PC-3 (cell line): Measurements from ENCODE around the gene VIPAS39. TPM values are rescaled to one million over a fixed set of nuclear protein-coding genes. Genes with fewer than 3 reads are reported as not detected.

Experiments
- ATAC-seq: fragments of 200-7000 bp; cut with Tn5 transposase; 2 replicates; pipeline ENCODE4 v1.9.1; 2020; ENCODE audit warnings: mild to moderate bottlenecking, moderate library complexity
- BruUV-seq: library from RNA; stranded (reverse); fragments of 400-500 nt; replicated peaks from 2 replicates; lab custom pipeline; 2021; lab: Mats Ljungman, UMichigan
- CTCF ChIA-PET: fragments of 300-600 bp; sonication (Branson Sonifier 250); formaldehyde crosslinking; loops from one replicate; lab custom pipeline; 2022; ENCODE audit warnings: antibody characterized with exemption; lab: Charles Lee
- POLR2A ChIA-PET: fragments of 300-600 bp; sonication (Branson Sonifier 250); formaldehyde crosslinking; loops from one replicate; lab custom pipeline; 2022; ENCODE audit warnings: antibody characterized with exemption; ENCODE audit not compliant: unreplicated experiment; lab: Charles Lee
- DNase-seq: peaks from one replicate; pipeline ENCODE4 v3.0.0-alpha.2; 2015
- H2AFZ ChIP-seq: fragments of 300-600 bp; sonication (generic); 2 replicates; pipeline ENCODE4 v1.6.0; 2016; ENCODE audit warnings: antibody characterized with exemption, low read length
- H3F3A ChIP-seq: fragments of 300-600 bp; sonication (generic); one replicate; pipeline ENCODE4 v1.6.0; 2017; ENCODE audit warnings: antibody characterized with exemption, low read length, control low read depth, mild to moderate bottlenecking; ENCODE audit not compliant: unreplicated experiment
- H3K27ac ChIP-seq: fragments of 300-600 bp; sonication (generic); 2 replicates; pipeline ENCODE4 v1.5.1; 2016; ENCODE audit warnings: mild to moderate bottlenecking, low read length
- H3K27me3 ChIP-seq: fragments of 300-600 bp; sonication (generic); 2 replicates; pipeline ENCODE4 v1.6.1; 2016; ENCODE audit warnings: low read length, mixed read lengths
- H3K36me3 ChIP-seq: fragments of 300-600 bp; sonication (generic); 2 replicates; pipeline ENCODE4 v1.6.1; 2016; ENCODE audit warnings: low read depth, mixed run types, low read length, mixed read lengths
- H3K4me1 ChIP-seq: fragments of 300-600 bp; sonication (generic); 2 replicates; pipeline ENCODE4 v1.5.1; 2016; ENCODE audit warnings: low read length; ENCODE audit not compliant: insufficient read depth
- H3K4me2 ChIP-seq: fragments of 300-600 bp; sonication (generic); 2 replicates; pipeline ENCODE4 v1.6.0; 2016; ENCODE audit warnings: low read length
- H3K4me3 ChIP-seq: fragments of 300-600 bp; sonication (generic); 2 replicates; pipeline ENCODE4 v1.5.1; 2016; ENCODE audit warnings: mild to moderate bottlenecking, low read length, mixed read lengths
- H3K79me2 ChIP-seq: fragments of 300-600 bp; sonication (generic); 2 replicates; pipeline ENCODE4 v1.6.1; 2017; ENCODE audit warnings: low read length, mixed read lengths
- H3K9ac ChIP-seq: fragments of 300-600 bp; sonication (generic); 2 replicates; pipeline ENCODE4 v1.6.0; 2016; ENCODE audit warnings: mild to moderate bottlenecking, low read length
- H3K9me2 ChIP-seq: fragments of 300-600 bp; sonication (generic); replicated peaks from 2 replicates; pipeline ENCODE4 v1.6.1; 2016; ENCODE audit warnings: mixed run types, low read length, mixed read lengths
- H3K9me3 ChIP-seq: fragments of 300-600 bp; sonication (generic); 2 replicates; pipeline ENCODE4 v1.6.1; 2016; ENCODE audit warnings: low read length, mixed read lengths
- H4K20me1 ChIP-seq: fragments of 300-600 bp; sonication (generic); 2 replicates; pipeline ENCODE4 v1.6.1; 2016; ENCODE audit warnings: low read length, mixed read lengths
- EZH2 ChIP-seq: fragments of 300-600 bp; sonication (generic); IDR thresholded peaks from one replicate; pipeline ENCODE4 v1.6.1; 2017; ENCODE audit warnings: antibody characterized with exemption, mild to moderate bottlenecking, low read length; ENCODE audit not compliant: unreplicated experiment
- EZH2phosphoT487 ChIP-seq: fragments of 300-600 bp; sonication (generic); IDR thresholded peaks from 2 replicates; pipeline ENCODE4 v1.6.1; 2018; ENCODE audit warnings: mild to moderate bottlenecking, antibody characterized with exemption, low read length, borderline replicate concordance
- intact Hi-C: fragments of 100-400 bp; cut with micrococcal nuclease; formaldehyde crosslinking; loops from 2 replicates; pipeline ENCODE4 v1.9.0; 2023
- total RNA-seq: library from RNA; depleted of rRNA; stranded (reverse); fragments of >200 nt; gene quantifications from 2 replicates; pipeline ENCODE4 v1.2.3, GENCODE V29; 2014; rRNA removed
- TF ChIP-seq, protein P1 (sequence below): fragments of 300-600 bp; sonication (generic); conservative IDR thresholded peaks from 2 replicates; pipeline ENCODE4 v1.5.1; 2017; ENCODE audit warnings: antibody characterized with exemption, low read depth, mild to moderate bottlenecking, low read length

The VIPAS39 gene
- total RNA-seq, 1 experiment from 2014 or later = 20.2 TPM

DNA sequence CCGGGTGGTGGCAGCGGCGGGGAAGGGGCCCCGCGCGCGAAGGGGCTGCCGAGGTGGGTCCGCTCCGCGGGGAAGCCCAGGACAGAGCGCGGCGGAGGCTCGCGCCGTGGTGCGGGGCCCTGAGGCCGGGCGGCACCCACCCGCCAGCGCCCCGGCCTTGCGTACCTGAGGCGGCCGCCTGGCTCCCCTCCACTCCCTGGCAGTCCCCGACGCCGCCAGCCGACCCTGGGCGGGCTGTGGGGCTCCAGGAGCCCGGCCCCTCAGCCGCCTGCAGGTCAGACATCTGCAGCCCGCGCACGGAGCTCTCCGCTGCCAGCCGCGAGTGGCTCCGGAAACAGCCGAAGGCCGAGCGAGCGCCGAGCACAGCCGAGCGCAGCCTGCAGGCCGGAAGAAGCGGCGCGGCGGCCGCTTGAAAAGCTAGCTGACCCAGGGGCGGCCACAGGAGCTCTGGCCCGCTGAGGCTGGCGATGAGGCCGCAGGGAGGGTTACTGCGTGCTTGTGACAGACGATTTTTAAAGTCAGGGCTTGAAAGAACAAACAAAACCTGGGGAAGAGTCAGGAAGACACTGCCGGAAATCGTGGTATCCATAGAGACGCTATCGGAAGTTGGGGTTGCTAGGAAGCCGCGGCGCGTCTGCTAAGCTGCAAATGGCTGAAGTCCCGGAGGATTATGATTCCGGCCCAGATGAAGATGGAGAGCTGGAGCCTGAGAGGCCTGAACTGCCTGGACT, 80.5 kb downstream of the VIPAS39 start, which contains the start of the genes SAMD15 and TMED8:
TSS of gene SAMD15 (plus strand) at position 609 of the 731 bp plus-strand sequence. CDS start at position 649, 40 bp downstream.
TSS of gene TMED8 (minus strand) at position 324 of the 731 bp plus-strand sequence. CDS start at position 283, 41 bp downstream.
- Histone ChIP-seq H3K79me2 (peaks cover 35% of the 10 kb centered on the region), H3K4me2 (peak within 1 kb of the TSS; percentile 92), H3K4me1 (peaks cover 27% of the 10 kb centered on the region), H3F3A (no peaks in the 10 kb centered on the region), H3K4me3 (peak within 1 kb of the TSS; percentile 92), H3K9ac (peak within 1 kb of the TSS; percentile 86), H3K9me2 (no peaks in the 10 kb centered on the region), H3K36me3 (no peaks in the 10 kb centered on the region), H3K9me3 (no peaks in the 10 kb centered on the region), H4K20me1 (no peaks in the 10 kb centered on the region), H3K27ac (peak within 1 kb of the TSS; percentile 51), H2AFZ (peak within 1 kb of the TSS; percentile 98), H3K27me3 (no peaks in the 10 kb centered on the region)
- TF ChIP-seq, protein P1, sequence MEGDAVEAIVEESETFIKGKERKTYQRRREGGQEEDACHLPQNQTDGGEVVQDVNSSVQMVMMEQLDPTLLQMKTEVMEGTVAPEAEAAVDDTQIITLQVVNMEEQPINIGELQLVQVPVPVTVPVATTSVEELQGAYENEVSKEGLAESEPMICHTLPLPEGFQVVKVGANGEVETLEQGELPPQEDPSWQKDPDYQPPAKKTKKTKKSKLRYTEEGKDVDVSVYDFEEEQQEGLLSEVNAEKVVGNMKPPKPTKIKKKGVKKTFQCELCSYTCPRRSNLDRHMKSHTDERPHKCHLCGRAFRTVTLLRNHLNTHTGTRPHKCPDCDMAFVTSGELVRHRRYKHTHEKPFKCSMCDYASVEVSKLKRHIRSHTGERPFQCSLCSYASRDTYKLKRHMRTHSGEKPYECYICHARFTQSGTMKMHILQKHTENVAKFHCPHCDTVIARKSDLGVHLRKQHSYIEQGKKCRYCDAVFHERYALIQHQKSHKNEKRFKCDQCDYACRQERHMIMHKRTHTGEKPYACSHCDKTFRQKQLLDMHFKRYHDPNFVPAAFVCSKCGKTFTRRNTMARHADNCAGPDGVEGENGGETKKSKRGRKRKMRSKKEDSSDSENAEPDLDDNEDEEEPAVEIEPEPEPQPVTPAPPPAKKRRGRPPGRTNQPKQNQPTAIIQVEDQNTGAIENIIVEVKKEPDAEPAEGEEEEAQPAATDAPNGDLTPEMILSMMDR = peak; percentile 37; the same call in 1 of the 2 replicates
- no peak for TF ChIP-seq EZH2phosphoT487
- no peak for TF ChIP-seq EZH2
- peak; percentile 97 for ATAC-seq
- no TSS peak for BruUV-seq
- DNase-seq = peak; percentile 94
- intact Hi-C loops = loop anchor here (1.0 to 2.0 kb wide), 2 partner anchors 56 to 80 kb away; partner anchors contain the start of genes GSTZ1, POMT2 and VIPAS39
- ChIA-PET CTCF (interaction anchor here (0.5 to 1.3 kb wide), 3 partner anchors 61 to 163 kb away, joined by 3 to 4 read pairs (median 3); no protein-coding TSS in a partner anchor), POLR2A (interaction anchor here (0.5 to 1.1 kb wide), 5 partner anchors 18 to 231 kb away, joined by 3 to 27 read pairs (median 4); partner anchors contain the start of gene GSTZ1)

Other genes with a start within 250 kb of the VIPAS39 start
- gene NGB, start 186.4 kb downstream of the VIPAS39 start, total RNA-seq = not detected in 2 replicates
- gene POMT2, start 136.7 kb downstream of the VIPAS39 start, total RNA-seq = 57.6 and 67.6 TPM in 2 replicates
- 49.9 and 57.4 TPM in 2 replicates for gene GSTZ1, start 136.6 kb downstream of the VIPAS39 start, total RNA-seq
- gene TMED8, start 80.5 kb downstream of the VIPAS39 start, total RNA-seq = 16.8 and 17.8 TPM in 2 replicates
- gene SAMD15, start 80.2 kb downstream of the VIPAS39 start, total RNA-seq = 1.2 and 6.2 TPM in 2 replicates
- gene NOXRED1, start 34.1 kb downstream of the VIPAS39 start, total RNA-seq = 0.33 and 0.46 TPM in 2 replicates
- gene AHSA1, start 492 bp upstream of the VIPAS39 start, total RNA-seq = 215 and 217 TPM in 2 replicates
- 0.95 TPM in 1 of 2 replicates, not detected in the other for gene ISM2, start 41.2 kb upstream of the VIPAS39 start, total RNA-seq
- 25.6 and 27.6 TPM in 2 replicates for gene SPTLC2, start 159.0 kb upstream of the VIPAS39 start, total RNA-seq